HG03521 (cell line): ENCODE measurements around the gene SPTLC1.
"Not testable (repeated sequence)": the region's sequence is repeated elsewhere in the genome, so short reads cannot be mapped to it uniquely, and the experiment has no call there.

Experiments used
- ATAC-seq: cut with Tn5 transposase; IDR thresholded peaks from one replicate; pipeline ENCODE4 v1.9.1; 2021; ENCODE audit warnings: mild to moderate bottlenecking, moderate library complexity; ENCODE audit not compliant: unreplicated experiment

SPTLC1 gene

GRCh38 chr9:92115071-92115858, at the start of gene SPTLC1:
Gene SPTLC1 (minus strand): TSS chr9:92115413. CDS start chr9:92115370, 43 bp downstream.
- peak; percentile 96 for ATAC-seq

GRCh38 chr9:92164975-92165374, 49.8 kb upstream of the SPTLC1 start:
- no peak for ATAC-seq

- no peak for ATAC-seq
Measured at GRCh38 chr9:92164490-92164889, 49.3 kb upstream of the SPTLC1 start.

GRCh38 chr9:92163276-92163675, 48.1 kb upstream of the SPTLC1 start:
- no peak for ATAC-seq

- ATAC-seq: no peak
Measured at GRCh38 chr9:92160786-92161185, 45.6 kb upstream of the SPTLC1 start.

- ATAC-seq: no peak
Measured at GRCh38 chr9:92159058-92159457, 43.8 kb upstream of the SPTLC1 start.

- ATAC-seq: no peak
Measured at GRCh38 chr9:92158097-92158601, 42.9 kb upstream of the SPTLC1 start.

- not testable (repeated sequence) for ATAC-seq
Measured at GRCh38 chr9:92155736-92156135, 40.5 kb upstream of the SPTLC1 start.

- ATAC-seq: no peak
Measured at GRCh38 chr9:92155221-92155620, 40.0 kb upstream of the SPTLC1 start.

GRCh38 chr9:92153466-92154415, 38.5 kb upstream of the SPTLC1 start:
- not testable (repeated sequence) for ATAC-seq

- no peak for ATAC-seq
Measured at GRCh38 chr9:92151691-92152393, 36.6 kb upstream of the SPTLC1 start.

GRCh38 chr9:92150501-92151470, 35.6 kb upstream of the SPTLC1 start:
- not testable (repeated sequence) for ATAC-seq

GRCh38 chr9:92147852-92148180, 32.6 kb upstream of the SPTLC1 start:
- ATAC-seq: no peak

GRCh38 chr9:92147030-92147851, 32.0 kb upstream of the SPTLC1 start:
- peak; percentile 75 for ATAC-seq

GRCh38 chr9:92146610-92147009, 31.4 kb upstream of the SPTLC1 start:
- no peak for ATAC-seq

- ATAC-seq: not testable (repeated sequence)
Measured at GRCh38 chr9:92145784-92146183, 30.6 kb upstream of the SPTLC1 start.

- no peak for ATAC-seq
Measured at GRCh38 chr9:92142329-92142728, 27.1 kb upstream of the SPTLC1 start.

- no peak for ATAC-seq
Measured at GRCh38 chr9:92141144-92142129, 26.2 kb upstream of the SPTLC1 start.
